ENCODE data around the gene CCDC88C. TPM values are rescaled to one million over a fixed set of nuclear protein-coding genes. Genes with fewer than 3 reads are reported as not detected.

CCDC88C gene
- total and polyA plus RNA-seq, 2 donors: 14.6 to 19.7 TPM

GRCh38 chr14:91375720-91376452 lies 41.7 kb downstream of the CCDC88C start:
- H3K27ac ChIP-seq (ENCODE audit: low read depth): no peak overlapping the region
- WGBS: 95% methylated on average over 25 of the region's 25 CpGs
- peaks cover 2% of the 10 kb centered on the region for H3K4me1 ChIP-seq (ENCODE audit: insufficient read depth)
- H3K4me3 ChIP-seq (ENCODE audit: low read depth, low read length): no peak overlapping the region
- DNase-seq (ENCODE audit: extremely low spot score): no peak
- H3K36me3 ChIP-seq (ENCODE audit: insufficient read depth): no peaks in the 10 kb centered on the region

GRCh38 chr14:91374879-91375702 lies 42.5 kb downstream of the CCDC88C start:
- Histone ChIP-seq H3K27ac (ENCODE audit: low read depth) (no peak overlapping the region), H3K4me1 (ENCODE audit: insufficient read depth) (peaks cover 2% of the 10 kb centered on the region), H3K4me3 (ENCODE audit: low read depth, low read length) (no peak overlapping the region), H3K36me3 (ENCODE audit: insufficient read depth) (no peaks in the 10 kb centered on the region)
- DNase-seq (ENCODE audit: extremely low spot score): no peak
- 91% methylated on average over 26 of the region's 26 CpGs for WGBS

GRCh38 chr14:91374287-91374878 lies 43.2 kb downstream of the CCDC88C start:
- Histone ChIP-seq H3K4me1 (ENCODE audit: insufficient read depth) (peaks cover 2% of the 10 kb centered on the region), H3K4me3 (ENCODE audit: low read depth, low read length) (no peak overlapping the region)
- WGBS: 85% methylated on average over 7 of the region's 7 CpGs

GRCh38 chr14:91373591-91374254 lies 43.9 kb downstream of the CCDC88C start:
- H3K27ac ChIP-seq (ENCODE audit: low read depth): no peak overlapping the region
- no peaks in the 10 kb centered on the region for H3K36me3 ChIP-seq (ENCODE audit: insufficient read depth)
- H3K4me3 ChIP-seq (ENCODE audit: low read depth, low read length): no peak overlapping the region
- no peak for DNase-seq (ENCODE audit: extremely low spot score)
- 58% methylated on average over 11 of the region's 11 CpGs for WGBS
- H3K4me1 ChIP-seq (ENCODE audit: insufficient read depth): peaks cover 2% of the 10 kb centered on the region

More at GRCh38 chr14:91374287-91374878, 43.2 kb downstream of the CCDC88C start:
- H3K36me3 ChIP-seq (ENCODE audit: insufficient read depth): no peaks in the 10 kb centered on the region
- H3K27ac ChIP-seq (ENCODE audit: low read depth): no peak overlapping the region
- no peak for DNase-seq (ENCODE audit: extremely low spot score)

GRCh38 chr14:91372671-91373495 lies 44.7 kb downstream of the CCDC88C start:
- WGBS: 69% methylated on average over 17 of the region's 17 CpGs
- Histone ChIP-seq H3K4me3 (ENCODE audit: low read depth, low read length) (no peak overlapping the region), H3K27ac (ENCODE audit: low read depth) (no peak overlapping the region), H3K4me1 (ENCODE audit: insufficient read depth) (peaks cover 2% of the 10 kb centered on the region), H3K36me3 (ENCODE audit: insufficient read depth) (no peaks in the 10 kb centered on the region)
- no peak for DNase-seq (ENCODE audit: extremely low spot score)

GRCh38 chr14:91371990-91372375 lies 45.6 kb downstream of the CCDC88C start:
- no peak for DNase-seq (ENCODE audit: extremely low spot score)
- H3K4me1 ChIP-seq (ENCODE audit: insufficient read depth): peaks cover 2% of the 10 kb centered on the region
- H3K4me3 ChIP-seq (ENCODE audit: low read depth, low read length): no peak overlapping the region
- H3K36me3 ChIP-seq (ENCODE audit: insufficient read depth): no peaks in the 10 kb centered on the region
- H3K27ac ChIP-seq (ENCODE audit: low read depth): no peak overlapping the region
- WGBS: 98% methylated on average over 4 of the region's 4 CpGs

GRCh38 chr14:91371011-91371989 lies 46.3 kb downstream of the CCDC88C start:
- no peak for DNase-seq (ENCODE audit: extremely low spot score)
- WGBS: 81% methylated on average over 19 of the region's 19 CpGs
- no peak overlapping the region for H3K4me3 ChIP-seq (ENCODE audit: low read depth, low read length)
- H3K4me1 ChIP-seq (ENCODE audit: insufficient read depth): peaks cover 2% of the 10 kb centered on the region
- no peak overlapping the region for H3K27ac ChIP-seq (ENCODE audit: low read depth)
- H3K36me3 ChIP-seq (ENCODE audit: insufficient read depth): no peaks in the 10 kb centered on the region

- no peaks in the 10 kb centered on the region for H3K36me3 ChIP-seq (ENCODE audit: insufficient read depth)
- no peak overlapping the region for H3K27ac ChIP-seq (ENCODE audit: low read depth)
- no peak for DNase-seq (ENCODE audit: extremely low spot score)
- H3K4me1 ChIP-seq (ENCODE audit: insufficient read depth): peaks cover 2% of the 10 kb centered on the region
- no peak overlapping the region for H3K4me3 ChIP-seq (ENCODE audit: low read depth, low read length)
- WGBS: 32% methylated on average over 24 of the region's 24 CpGs
Observed at GRCh38 chr14:91369628-91370445, 47.8 kb downstream of the CCDC88C start.

- Histone ChIP-seq H3K36me3 (ENCODE audit: insufficient read depth) (no peaks in the 10 kb centered on the region), H3K4me3 (ENCODE audit: low read depth, low read length) (no peak overlapping the region), H3K4me1 (ENCODE audit: insufficient read depth) (peaks cover 2% of the 10 kb centered on the region), H3K27ac (ENCODE audit: low read depth) (no peak overlapping the region)
- no peak for DNase-seq (ENCODE audit: extremely low spot score)
- WGBS: 82% methylated on average over 19 of the region's 19 CpGs
Observed at GRCh38 chr14:91368776-91369416, 48.7 kb downstream of the CCDC88C start.

GRCh38 chr14:91367173-91368171 lies 50.1 kb downstream of the CCDC88C start:
- H3K36me3 ChIP-seq (ENCODE audit: insufficient read depth): no peaks in the 10 kb centered on the region
- no peak overlapping the region for H3K4me3 ChIP-seq (ENCODE audit: low read depth, low read length)
- peaks cover 2% of the 10 kb centered on the region for H3K4me1 ChIP-seq (ENCODE audit: insufficient read depth)
- no peak overlapping the region for H3K27ac ChIP-seq (ENCODE audit: low read depth)
- 75% methylated on average over 22 of the region's 22 CpGs for WGBS
- DNase-seq (ENCODE audit: extremely low spot score): no peak
